NCI-H1930 (cell line): ENCODE data around the gene PRM1.

Source experiments
- DNase-seq, 2 experiments: peaks; one replicate each; lab custom pipeline; 2025; lab: John Stamatoyannopoulos, UW

The PRM1 gene

DNA sequence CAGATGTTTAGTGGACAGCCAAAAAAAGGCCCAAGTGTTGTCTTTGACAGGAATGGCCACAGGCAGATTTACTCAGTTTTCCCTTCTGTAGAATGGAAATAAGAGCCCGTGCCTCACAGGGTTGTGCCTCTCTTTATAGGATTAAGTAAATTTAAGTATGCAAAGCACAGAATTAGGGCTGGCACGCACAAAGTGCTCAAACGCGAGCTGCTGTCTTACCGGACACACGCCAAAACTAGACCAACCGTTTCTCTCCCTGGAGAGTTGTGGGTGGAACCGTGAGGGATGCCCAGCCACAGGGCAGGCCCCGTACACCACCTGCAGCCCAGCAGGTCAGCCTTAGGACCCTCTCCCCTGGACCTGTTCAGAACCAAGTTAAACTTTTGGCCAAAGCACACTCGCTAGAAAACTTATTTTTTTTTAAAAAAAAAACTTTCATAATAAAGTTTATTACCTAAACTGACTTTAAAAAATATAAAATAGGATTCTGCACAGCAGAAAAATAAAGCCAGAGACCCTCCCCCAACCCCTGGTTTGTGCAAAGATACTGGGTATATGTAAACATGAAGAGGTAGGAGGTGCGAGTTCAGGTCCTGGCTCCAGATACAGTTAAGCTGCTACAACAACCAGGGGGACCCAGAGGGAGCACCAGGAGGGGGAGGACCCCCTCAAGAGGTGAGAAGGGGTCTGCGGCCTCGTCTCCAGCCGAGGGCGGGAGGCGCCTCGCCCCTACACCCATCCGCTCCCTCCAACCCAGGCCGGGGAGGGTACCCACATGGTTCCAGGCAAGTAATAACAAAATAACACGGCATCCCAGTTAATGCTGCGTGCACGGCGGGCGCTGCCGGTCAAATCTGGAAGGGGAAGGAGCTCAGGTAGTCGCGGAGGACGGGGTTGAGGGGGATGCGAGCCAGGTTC is 26.9 kb downstream of the PRM1 start:
- DNase-seq, result no peak

DNA sequence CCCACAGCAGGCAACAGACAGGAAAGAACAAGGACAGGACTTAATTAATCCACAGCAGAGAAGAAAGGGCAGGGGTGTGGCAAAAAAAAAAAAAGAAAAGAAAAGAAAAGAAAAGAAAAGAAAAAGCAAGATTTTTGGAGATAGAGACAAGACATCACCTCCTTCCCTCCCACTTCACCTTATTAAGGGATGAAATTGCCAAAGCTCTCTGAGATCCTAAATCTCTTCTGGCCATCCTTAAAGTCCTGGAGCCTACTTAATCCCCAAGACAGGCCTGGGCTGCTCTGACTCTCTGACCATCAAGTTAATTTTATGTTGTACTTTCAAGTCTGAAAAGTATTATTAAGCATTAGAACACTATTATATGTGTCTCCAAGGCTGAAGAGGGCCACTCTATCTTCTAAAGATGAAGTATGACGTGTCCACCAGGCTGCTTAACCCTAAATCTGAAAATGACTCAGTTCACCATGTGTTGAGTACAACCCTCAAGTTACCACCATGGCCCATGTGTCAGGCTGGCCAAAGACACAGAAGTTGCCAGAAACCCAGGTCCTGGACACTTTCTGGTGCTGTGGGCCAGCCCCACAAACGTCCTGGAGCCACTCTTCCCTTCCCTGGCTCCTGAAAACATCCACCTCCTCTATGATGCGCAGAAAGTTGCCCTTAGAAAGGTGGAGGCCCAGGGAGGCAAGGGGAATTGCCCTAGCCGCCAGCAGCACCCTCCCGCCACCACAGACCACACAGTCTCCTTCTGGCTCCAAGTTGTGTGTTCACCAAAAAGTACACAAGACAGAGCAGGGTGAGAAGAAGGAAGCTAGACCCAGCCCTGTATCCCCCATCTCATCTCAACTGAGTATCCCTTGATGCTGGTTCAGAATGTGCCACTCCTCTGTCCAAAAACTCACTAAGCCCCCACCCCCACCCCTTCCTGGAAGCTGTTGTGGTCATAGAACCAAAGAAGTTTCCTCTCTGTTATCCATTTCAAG is 27.8 kb downstream of the PRM1 start:
- DNase-seq, result no peak

DNA sequence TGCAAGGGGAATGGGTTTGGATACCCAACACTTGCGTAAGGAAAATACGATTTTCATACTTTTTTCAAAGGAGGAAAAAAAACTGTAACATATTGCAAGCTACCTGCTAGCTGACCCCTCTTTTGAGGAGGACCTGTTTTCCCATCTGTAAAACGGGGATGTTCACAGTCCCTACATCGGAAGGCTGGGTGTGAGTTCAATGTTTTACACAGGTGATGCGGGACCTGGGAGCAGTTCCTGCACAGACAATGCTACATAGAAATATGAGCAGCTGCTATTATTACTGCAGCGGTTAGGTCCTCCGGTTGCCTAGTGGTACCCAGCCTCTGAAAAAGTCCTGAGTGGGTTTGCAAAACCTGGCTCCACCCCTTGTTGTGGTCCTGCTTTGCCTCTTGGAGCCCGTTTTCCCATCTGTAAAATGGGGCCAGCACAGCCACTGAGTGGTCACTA is 28.6 kb downstream of the PRM1 start:
- DNase-seq, result no peak

DNA sequence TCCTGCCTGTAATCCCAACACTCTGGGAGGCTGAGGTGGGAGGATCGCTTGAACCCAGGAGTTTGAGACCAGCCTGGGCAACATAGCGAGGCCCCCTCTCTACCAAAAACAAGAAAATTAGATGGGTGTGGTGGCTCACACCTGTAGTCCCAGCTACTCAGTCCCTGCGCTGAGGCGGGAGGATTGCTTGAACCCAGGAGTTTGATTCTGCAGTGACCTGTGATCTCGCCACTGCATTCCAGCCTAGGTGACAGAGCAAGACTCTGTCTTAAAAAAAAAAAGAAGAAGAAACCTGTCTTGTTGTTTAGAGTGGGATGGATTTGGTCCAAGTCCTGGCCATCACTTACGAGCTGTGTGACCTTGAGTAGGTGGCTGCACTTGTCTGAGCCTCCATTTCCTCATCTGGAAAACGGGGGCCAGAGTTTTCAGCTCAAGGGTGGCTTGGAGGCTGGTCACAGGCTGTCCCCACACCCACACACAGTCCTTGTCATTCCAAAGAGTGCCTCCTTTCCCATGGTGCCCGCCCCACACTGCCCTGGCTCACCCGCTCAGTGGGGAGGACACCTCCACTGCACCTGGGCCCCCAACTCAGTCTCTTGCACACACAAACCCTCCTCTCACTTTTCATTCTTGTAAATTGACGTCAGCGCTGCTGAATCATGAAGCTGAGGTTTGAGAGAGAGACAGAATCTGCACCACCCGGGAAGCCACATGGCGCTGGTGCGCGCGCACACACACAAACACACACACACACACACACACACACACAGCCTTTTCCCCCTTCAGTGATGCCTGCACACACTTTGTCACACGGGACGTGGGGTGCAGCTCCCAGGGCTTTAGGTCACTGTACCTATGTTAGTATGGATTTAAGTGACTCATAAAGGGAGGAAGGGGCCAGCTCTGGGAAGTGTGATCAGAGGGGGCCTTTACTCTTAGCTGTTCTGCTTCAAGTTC is 29.3 kb downstream of the PRM1 start:
- DNase-seq, result no peak

DNA sequence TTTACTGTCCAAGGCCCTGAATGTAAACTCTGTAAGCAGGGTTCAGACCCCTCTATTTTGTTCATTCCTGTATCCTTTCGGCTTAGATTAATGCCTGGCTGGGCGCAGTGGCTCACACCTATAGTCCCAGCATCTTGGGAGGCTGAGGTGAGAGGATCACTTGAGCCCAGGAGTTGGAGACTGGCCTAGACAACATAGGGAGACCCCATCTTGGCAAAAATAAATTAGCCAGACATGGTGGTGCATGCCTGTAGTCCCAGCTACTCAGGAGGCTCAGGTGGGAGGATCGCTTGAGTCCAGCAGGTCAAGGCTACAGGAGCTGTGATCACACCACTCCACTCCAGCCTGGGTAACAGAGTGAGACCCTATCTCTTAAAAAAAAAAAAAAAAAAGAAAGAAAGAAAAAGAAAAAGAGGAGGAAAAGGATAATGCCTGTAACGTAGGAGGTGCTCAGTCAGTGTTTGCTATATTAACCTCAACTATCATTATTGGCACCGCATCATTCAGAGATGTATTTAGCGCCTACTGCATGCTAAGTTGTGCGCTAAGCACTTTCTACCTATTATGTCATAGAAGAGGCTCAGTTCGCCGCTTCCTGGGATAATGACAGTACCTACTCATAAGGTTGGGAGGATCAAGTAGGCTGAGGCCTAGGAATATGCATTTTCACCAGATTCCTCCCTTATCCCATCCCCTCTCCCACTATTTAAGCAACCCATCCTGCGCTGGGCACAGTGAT is 30.2 kb downstream of the PRM1 start:
- DNase-seq, result no peak

DNA sequence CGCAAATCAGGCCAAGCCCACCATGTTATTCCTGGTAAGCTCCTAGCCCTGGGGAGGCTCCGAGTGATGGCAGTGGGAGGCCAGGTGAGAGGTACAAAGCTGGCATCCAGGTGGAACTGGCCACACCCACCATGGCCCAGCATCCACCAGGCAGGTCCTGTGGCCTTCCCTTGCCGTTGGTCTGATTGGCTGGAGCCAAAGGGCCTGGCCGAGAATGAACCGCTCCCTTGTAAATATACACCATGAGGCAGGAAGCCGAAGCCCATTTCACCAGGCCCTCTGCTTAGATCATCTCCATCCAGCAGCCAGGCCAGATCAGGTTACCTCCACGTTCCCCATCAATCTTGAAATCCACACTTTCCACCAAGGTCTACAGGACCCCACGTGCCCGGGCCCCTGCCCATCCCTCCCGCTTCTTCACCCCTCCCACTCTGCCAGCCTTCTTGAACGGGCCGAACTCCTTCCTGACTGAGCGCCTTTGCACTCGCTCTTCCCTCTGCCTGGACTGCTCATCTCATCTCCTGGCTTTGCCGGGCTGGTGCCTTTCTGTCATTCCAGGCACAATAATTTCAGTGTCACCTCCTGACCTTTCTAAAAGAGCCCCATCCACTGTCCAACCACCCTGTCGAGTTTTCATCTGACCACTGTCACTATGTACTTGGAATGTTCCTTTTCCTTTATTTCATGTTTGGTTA is 30.9 kb downstream of the PRM1 start:
- DNase-seq, result no peak

DNA sequence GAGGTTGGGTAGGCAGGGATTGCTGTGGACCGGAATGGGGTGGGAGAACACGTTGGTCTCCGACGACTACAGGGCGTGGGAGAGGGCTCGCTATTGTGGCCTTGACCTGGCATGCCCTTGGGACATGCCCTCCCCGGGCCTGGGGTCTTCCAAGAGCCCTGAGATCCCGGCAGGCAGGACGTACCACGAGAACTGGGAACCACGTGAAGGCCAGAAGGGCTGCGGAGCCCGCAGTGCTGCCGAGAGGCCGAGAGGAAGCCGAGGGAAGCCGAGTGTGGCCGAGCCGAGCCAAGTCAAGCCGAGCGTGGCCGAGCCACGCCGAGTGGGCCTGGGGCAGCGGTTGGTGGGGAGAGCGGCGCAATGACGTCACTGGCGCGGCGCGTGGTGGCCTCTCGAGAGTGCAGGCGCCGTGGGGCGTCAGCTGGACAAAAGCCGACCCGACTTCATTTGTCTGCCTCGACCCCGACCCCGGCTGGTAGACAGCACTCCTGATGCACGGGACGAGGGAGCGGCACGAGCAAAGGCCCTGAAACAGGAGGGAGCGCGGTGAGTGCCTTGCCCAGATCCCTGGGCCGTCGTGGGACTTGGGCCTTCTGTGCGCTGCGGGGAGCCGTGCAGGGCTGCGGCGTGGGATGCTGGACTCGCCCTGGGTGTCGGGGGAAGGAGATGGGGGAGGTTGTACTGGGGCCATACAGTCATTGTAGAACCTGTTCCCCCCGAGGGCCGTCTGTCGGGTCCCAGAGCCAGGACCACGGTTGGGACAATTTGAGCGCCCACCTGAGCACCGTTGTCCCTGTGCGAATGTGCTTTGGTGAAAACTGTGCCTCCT is 31.7 kb downstream of the PRM1 start:
- DNase-seq, result no peak

DNA sequence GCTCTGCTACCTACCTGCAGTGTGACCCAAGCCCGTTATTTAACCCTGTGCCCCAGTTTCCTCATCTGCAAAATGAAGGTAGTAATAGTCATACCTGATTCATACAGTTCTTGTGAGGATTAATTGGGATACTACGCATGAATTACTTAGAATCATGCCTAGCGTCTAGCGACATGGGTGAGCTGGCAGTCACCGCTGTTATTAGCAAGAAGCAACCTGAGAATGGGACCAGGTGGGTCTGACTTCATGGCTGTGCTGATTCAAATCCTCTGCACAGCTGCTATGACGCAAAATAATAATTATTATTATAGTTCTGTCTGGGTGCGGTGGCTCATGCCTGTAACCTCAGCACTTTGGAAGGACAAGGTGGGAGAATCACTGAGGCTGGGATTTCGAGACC is 33.0 kb downstream of the PRM1 start:
- no peak for DNase-seq

DNA sequence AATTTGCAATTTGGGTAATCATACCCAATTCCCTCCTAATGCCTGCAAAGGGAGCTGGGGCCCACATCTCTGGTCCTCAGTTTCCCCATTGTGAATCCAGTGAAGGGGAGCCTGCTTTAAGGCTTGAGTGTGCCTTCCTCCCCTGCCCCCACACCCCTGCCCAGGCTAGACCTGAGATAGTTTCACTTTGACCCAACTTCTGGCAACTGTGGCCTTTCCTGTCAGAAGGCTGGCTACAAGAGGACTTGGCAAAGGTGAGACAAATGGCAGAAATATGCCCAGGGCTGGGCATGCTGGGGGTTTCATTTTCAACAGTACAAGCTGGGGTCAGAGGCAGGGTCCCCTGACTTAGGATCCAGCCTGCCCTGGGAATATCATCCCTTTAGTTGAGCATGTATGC is 35.1 kb downstream of the PRM1 start:
- no peak for DNase-seq

DNA sequence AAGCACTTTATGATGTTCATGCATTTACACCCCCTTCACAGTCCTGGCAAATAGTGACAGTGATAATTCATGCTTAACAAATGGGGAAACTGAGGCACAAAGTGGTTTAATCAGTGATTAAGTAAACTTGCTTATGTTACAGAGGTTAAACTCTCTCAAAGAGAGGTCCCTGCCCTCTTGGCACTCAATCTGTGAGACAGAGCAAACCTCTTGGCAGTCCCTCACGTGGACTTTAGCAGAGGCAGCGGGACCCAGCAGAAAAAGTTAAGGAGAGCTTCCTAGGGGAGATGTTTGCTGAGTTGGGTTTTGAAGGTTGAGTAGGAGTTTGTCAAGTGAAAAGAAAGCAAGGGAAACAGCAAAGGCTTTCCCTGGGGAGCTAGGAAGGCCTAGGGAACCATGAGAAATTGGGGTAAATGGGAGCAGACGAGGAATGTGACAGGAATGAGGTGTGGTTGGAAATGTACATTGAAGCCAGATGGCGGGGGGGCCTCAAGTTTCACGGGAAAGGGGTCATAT is 35.9 kb downstream of the PRM1 start:
- no peak for DNase-seq

DNA sequence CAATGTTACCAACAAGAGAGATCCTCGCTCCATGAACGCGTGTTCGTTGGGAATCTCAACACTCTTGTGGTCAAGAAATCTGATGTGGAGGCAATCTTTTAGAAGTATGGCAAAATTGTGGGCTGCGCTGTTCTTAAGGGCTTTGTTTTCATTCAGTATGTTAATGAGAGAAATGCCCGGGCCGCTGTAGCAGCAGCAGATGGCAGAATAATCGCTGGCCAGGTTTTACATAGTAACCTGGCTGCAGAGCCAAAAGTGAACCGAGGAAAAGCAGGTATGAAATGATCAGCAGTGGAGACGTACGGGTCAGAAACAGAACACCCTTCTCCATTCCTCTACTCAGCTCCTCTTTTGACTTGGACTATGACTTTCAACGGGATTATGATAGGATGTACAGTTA is 38.5 kb downstream of the PRM1 start:
- DNase-seq, result no peak

DNA sequence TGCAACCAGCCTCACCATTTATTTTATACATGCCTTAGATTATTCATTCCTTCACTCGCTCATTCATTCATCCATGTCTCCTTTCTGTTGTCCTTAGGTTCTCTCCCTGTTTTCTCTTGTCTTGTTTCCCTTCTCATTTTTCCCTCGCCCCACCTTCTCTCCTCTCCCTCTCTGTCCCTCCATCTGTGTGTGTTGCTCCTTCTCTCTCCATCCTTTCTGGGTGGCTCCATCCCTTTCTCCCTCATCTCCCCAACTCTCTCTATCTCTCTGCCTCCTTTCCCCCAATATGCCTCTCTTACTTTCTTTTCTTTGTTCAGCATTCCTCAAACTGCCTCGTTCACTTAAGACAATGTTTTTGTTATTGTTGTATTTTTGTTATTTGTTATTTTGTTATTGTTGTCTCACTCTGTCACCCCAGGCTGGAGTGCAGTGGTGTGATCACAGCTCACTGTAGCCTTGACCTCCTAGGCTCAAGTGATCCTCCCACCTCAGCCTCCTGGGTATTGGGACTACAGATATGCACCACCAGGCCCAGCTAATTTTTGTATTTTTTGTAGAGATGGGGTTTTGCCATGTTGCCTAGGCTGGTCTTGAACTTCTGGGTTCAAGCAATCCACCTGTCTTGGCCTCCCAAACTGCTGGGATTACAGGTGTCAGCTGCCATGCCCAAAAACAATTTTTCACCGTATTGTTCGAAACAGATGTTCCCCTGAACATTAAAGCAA is 39.5 kb downstream of the PRM1 start:
- no peak for DNase-seq

DNA sequence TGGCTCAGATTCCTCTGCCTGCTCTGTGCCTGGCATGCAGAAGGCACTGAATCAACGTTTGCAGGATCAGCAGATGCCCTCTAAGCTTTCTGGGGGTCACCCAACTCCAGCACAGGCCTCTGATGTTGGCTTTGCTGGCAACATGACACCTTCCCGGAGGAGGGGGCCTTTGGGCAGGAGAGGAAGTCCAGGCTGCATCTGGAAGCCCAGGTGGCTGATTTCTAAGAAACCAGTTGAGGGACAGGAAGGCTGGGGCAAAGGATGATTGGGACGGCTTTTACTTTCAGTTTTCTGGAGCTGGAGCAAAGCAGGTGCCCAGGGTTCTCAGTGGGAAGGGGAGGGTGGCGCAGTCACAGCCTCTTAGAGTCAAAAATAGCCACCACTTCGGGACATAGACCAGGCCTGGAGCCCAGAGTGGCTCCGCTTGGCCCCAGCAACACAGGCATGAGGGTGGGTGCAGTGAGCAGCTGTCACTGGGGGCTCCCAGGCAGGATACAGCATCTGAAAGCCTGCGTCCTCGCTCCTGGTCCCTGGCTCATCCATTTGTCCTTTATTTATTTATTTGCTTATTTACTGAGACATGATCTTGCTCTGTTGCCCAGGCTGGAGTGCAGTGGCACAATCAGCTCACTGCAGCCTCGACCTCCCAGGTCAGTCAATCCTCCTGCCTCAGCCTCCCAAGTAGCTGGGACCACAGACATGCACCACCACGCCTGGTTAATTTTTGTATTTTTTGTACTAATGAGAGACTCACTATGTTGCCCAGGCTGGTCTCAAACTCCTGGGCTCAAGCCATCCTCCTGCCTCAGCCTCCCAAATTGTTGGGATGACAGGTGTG is 40.3 kb downstream of the PRM1 start:
- no peak for DNase-seq

DNA sequence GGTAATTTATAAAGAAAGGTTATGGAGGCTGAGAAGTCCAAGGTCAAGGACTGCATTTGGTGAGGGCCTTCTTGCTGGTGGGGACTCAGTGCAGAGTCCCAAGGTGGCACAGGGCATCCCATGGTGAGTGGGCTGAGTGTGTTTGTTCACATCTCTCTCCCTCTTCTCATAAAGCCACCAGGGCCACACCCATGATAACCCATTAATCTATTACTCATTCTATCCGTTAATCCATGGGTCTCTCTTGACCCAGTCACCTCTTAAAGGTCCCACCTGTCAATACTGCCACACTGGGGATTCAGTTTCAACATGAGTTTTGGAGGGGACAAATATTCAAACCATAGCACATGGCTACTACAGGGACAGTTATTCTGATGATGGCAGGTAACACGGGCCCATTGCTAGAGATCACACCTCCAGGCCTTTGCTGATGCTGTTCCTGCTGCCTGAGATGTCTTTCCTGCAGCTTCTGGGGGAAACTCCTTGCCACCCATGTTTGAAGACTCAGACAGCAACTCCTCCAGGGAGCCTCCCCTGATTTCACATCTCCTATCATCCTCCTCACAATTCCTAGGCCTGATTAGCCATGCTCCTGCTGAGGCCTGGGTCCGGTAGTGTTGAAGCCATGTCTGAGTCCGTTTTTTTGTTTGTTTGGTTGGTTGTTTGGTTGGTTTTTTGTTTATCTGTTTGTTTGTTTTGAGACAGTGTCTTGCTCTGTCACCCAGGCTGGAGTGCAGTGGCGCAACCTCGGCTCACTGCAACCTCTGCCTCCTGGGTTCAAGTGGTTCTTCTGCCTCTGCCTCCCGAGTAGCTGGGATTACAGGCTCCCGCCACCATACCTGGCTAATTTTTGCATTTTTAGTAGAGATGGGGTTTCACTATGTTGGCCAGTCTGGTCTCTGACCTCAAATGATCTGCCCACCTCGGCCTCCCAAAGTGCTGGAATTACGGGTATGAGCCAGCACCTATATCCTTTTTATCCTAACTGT is 41.2 kb downstream of the PRM1 start:
- DNase-seq, result no peak

DNA sequence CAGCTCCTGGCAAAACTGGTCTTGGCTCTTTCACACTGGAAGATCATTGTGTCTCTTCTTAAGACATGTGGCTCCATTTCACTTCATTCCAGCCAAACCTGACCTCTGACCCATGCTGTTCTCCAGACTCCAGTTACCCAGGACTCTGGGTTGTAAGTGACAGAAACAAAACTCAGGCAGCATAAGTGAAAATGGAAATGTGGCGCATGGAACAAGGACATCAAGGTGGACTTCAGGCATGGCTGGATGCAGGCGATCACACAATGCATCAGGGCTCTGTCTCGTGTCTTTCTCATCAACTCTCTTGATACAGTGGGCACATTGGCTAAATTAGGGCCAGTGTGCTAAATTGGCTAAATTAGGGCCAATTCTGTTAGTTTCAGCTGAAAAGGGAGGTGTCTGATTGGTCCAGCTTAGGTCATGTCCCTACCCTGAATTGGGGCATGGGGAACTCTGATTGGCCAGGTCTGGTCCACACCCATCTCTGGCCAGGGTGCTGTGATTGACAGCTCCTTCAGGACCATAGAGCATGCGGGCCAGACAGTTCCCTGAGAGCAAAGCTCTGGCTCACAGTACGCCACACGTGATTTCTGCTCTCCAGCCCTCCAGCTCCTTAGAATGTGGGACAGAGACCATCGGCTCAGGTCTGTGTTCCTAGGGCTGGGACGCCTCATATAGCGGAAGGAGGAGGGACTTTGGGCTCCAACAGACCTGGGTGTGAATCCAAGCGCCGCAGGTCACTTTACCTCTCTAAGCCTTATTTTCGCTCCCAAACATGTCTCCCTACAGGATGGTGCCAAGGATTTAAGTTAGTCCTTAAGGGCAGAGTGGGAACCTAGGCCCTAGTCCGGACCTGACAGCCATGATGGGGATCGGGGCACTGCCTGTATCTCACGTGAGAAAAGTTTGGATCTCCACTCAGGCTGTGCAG is 42.6 kb downstream of the PRM1 start:
- DNase-seq, result no peak
